22Rv1 (cell line): Measurements from ENCODE around the gene APBA3.

ENCODE experiments used
- ZFX ChIP-seq: fragments of 450-650 bp; IDR thresholded peaks from 2 replicates; pipeline ENCODE4 v1.6.1; 2017; ENCODE audit warnings: antibody characterized with exemption, borderline replicate concordance
- TF ChIP-seq, protein P1 (sequence below): fragments of 450-650 bp; IDR thresholded peaks from 2 replicates; pipeline ENCODE4 v1.5.1; 2017; ENCODE audit warnings: mild to moderate bottlenecking

DNA sequence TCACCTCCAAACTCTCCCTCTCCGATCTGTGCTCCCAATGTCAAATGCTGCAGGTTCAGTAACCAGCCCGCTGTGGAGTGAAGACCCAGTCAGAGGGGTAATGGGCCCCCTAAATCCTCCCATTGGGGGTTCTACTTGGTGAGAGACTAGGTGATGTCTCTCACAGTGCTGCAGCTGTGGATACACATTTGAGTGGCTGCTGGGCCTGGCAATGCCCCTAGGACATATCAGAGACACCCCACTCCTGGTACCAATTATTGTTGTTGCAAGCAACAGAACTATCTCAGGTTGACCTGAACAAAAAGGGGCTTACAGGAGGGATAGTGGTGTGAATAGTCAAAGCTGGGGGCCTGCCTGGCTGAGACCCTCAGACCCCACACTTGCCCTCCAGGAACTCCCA, 20.1 kb upstream of the APBA3 start:
- TF ChIP-seq, protein P1, sequence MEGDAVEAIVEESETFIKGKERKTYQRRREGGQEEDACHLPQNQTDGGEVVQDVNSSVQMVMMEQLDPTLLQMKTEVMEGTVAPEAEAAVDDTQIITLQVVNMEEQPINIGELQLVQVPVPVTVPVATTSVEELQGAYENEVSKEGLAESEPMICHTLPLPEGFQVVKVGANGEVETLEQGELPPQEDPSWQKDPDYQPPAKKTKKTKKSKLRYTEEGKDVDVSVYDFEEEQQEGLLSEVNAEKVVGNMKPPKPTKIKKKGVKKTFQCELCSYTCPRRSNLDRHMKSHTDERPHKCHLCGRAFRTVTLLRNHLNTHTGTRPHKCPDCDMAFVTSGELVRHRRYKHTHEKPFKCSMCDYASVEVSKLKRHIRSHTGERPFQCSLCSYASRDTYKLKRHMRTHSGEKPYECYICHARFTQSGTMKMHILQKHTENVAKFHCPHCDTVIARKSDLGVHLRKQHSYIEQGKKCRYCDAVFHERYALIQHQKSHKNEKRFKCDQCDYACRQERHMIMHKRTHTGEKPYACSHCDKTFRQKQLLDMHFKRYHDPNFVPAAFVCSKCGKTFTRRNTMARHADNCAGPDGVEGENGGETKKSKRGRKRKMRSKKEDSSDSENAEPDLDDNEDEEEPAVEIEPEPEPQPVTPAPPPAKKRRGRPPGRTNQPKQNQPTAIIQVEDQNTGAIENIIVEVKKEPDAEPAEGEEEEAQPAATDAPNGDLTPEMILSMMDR = no peak
- no peak for TF ChIP-seq ZFX
